Renal pelvis (tissue), 12 donors: ENCODE data around the gene APMAP. TPM values are rescaled to one million over a fixed set of nuclear protein-coding genes. Genes with fewer than 3 reads are reported as not detected.

Experiments used
- DNase-seq: peaks from one replicate; pipeline ENCODE4 v3.0.0-alpha.2; 2013
- long read RNA-seq, 16 experiments: transcript quantifications; one replicate each; lab custom pipeline, GENCODE V29; 2026
- polyA plus RNA-seq, 3 donors: library from polyadenylated mRNA; unstranded; fragments of 120-200 nt; gene quantifications; one replicate each; pipeline ENCODE4 v1.2.1, GENCODE V29; 2013; ENCODE audit not compliant: insufficient read length in 3 of 3

The APMAP gene
- 100 to 1,000 TPM in 1 of 3 donors, 10 to 100 TPM in 2; 92.8 to 100 (median 93.9) TPM for polyA plus RNA-seq
- long read RNA-seq, donor 1, transcript APMAP-201 (9 exons, 2,430 nt): major isoform, 40 of 189 reads
- long read RNA-seq, donor 1, partial matches to known transcripts: 149 of 189 reads
- long read RNA-seq, donor 1, other reads (novel, unspliced or antisense): 0 of 189 reads
- long read RNA-seq, donor 2, transcript APMAP-201 (9 exons, 2,430 nt): major isoform, 71 of 83 reads
- long read RNA-seq, donor 2, partial matches to known transcripts: 12 of 83 reads
- long read RNA-seq, donor 2, other reads (novel, unspliced or antisense): 0 of 83 reads
- long read RNA-seq, donor 3, transcript APMAP-201 (9 exons, 2,430 nt): major isoform, 30 of 177 reads
- long read RNA-seq, donor 3, partial matches to known transcripts: 147 of 177 reads
- long read RNA-seq, donor 3, other reads (novel, unspliced or antisense): 0 of 177 reads
- long read RNA-seq, donor 4, transcript APMAP-201 (9 exons, 2,430 nt): major isoform, 44 of 44 reads
- long read RNA-seq, donor 4, partial matches to known transcripts: 0 of 44 reads
- long read RNA-seq, donor 4, other reads (novel, unspliced or antisense): 0 of 44 reads
- long read RNA-seq, donor 5, transcript APMAP-201 (9 exons, 2,430 nt): major isoform, 14 of 39 reads
- long read RNA-seq, donor 5, partial matches to known transcripts: 25 of 39 reads
- long read RNA-seq, donor 5, other reads (novel, unspliced or antisense): 0 of 39 reads
- long read RNA-seq, donor 6, transcript APMAP-201 (9 exons, 2,430 nt): major isoform, 49 of 55 reads
- long read RNA-seq, donor 6, partial matches to known transcripts: 5 of 55 reads
- long read RNA-seq, donor 6, other reads (novel, unspliced or antisense): 0 of 55 reads
- long read RNA-seq, donor 7, transcript APMAP-201 (9 exons, 2,430 nt): major isoform, 51 of 51 reads
- long read RNA-seq, donor 7, partial matches to known transcripts: 0 of 51 reads
- long read RNA-seq, donor 7, other reads (novel, unspliced or antisense): 0 of 51 reads
- long read RNA-seq, donor 8, transcript APMAP-201 (9 exons, 2,430 nt): major isoform, 14 of 19 reads
- long read RNA-seq, donor 8, partial matches to known transcripts: 5 of 19 reads
- long read RNA-seq, donor 8, other reads (novel, unspliced or antisense): 0 of 19 reads
- long read RNA-seq, donor 9, transcript APMAP-201 (9 exons, 2,430 nt): major isoform, 50 of 62 reads
- long read RNA-seq, donor 9, partial matches to known transcripts: 7 of 62 reads
- long read RNA-seq, donor 9, other reads (novel, unspliced or antisense): 5 of 62 reads
- long read RNA-seq, donor 10, transcript APMAP-201 (9 exons, 2,430 nt): major isoform, 29 of 40 reads
- long read RNA-seq, donor 10, partial matches to known transcripts: 11 of 40 reads
- long read RNA-seq, donor 10, other reads (novel, unspliced or antisense): 0 of 40 reads
- long read RNA-seq, donor 11, transcript APMAP-201 (9 exons, 2,430 nt): major isoform, 23 of 86 reads
- long read RNA-seq, donor 11, partial matches to known transcripts: 63 of 86 reads
- long read RNA-seq, donor 11, other reads (novel, unspliced or antisense): 0 of 86 reads
- long read RNA-seq, donor 12, transcript APMAP-201 (9 exons, 2,430 nt): major isoform, 40 of 56 reads
- long read RNA-seq, donor 12, partial matches to known transcripts: 16 of 56 reads
- long read RNA-seq, donor 12, other reads (novel, unspliced or antisense): 0 of 56 reads
- long read RNA-seq, donor 13, transcript APMAP-201 (9 exons, 2,430 nt): major isoform, 16 of 16 reads
- long read RNA-seq, donor 13, partial matches to known transcripts: 0 of 16 reads
- long read RNA-seq, donor 13, other reads (novel, unspliced or antisense): 0 of 16 reads
- long read RNA-seq, donor 14, transcript APMAP-201 (9 exons, 2,430 nt): major isoform, 38 of 49 reads
- long read RNA-seq, donor 14, partial matches to known transcripts: 11 of 49 reads
- long read RNA-seq, donor 14, other reads (novel, unspliced or antisense): 0 of 49 reads
- long read RNA-seq, donor 15, transcript APMAP-201 (9 exons, 2,430 nt): major isoform, 63 of 63 reads
- long read RNA-seq, donor 15, partial matches to known transcripts: 0 of 63 reads
- long read RNA-seq, donor 15, other reads (novel, unspliced or antisense): 0 of 63 reads
- long read RNA-seq, donor 16, transcript APMAP-201 (9 exons, 2,430 nt): major isoform, 43 of 59 reads
- long read RNA-seq, donor 16, partial matches to known transcripts: 16 of 59 reads
- long read RNA-seq, donor 16, other reads (novel, unspliced or antisense): 0 of 59 reads

GRCh38 chr20:24992487-24993205 is at the start of gene APMAP:
APMAP (minus strand) TSS chr20:24992751; CDS start chr20:24992688, 63 bp downstream.
- DNase-seq: peak; percentile 95

DNA sequence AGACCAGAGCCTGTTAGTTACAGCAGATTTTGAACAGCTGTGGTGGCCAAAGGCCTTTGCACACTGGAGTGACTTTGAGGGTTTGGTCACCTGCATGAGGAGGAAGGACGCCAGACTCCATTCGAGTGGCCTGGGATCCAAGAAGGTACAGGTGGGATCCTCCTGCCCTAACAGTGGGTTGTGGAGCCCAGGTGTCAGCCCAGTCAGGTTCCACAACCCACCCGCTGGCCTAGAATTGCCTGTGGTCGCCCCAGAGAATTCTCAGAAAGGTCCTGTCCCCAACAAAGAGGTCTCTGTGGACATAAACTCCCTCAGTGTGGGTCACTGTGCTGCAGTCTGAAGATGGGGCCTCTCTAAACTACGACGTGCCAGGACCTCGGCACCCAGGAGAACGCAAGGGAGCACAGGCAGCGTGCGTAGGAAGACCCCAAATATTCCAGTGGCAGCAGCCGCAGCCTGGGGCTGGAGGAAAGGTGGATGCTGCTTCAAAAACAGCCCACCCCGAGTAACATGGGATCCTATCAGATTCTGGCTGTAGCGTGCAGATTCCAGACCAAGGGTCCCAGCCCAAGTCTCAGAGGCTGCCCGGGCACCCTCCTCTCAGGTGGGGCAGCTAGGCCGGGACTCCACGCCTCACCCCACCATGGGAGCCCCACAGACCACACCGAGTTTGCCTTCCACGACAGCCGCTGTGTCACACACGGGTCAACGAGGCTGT is 49.4 kb upstream of the APMAP start:
- DNase-seq: no peak

GRCh38 chr20:25040438-25040831 is 47.9 kb upstream of the APMAP start:
- no peak for DNase-seq

GRCh38 chr20:25039697-25040437 is 47.3 kb upstream of the APMAP start:
- no peak for DNase-seq

DNA sequence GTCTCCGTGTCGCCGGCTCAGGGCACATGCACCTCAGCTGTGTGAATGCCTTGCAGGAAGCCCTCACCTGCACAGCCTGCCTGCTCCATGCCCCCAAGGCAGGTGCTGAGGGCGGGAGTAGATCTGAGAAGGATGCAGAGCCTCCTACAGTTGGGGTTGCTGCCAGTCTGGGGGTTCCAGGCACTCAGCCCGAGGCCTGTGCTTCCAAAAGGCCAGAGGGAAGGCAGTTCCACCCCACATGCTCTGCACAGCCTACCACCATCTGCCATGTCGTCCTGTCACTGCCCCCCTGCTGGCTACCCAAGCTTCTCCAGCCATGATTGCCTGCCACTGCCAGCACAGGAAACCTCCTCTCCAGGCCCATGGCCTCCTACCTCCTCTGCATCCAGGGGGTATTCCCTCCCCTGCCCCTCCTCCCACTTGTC is 46.1 kb upstream of the APMAP start:
- no peak for DNase-seq

DNA sequence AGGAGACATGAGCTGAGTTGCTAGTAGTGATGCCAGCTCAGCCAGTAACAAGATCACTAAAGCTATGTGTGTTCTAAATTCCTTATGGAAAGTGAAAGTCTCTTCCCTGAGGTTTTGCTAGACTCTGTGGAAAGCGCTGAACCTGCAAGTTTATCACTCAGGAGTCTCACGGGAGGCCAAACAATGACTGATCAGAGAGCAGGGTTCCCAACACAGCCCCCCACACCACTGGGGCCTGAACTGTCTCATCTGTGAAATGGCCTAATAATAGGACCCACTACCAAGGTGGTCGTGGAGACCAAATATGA is 45.5 kb upstream of the APMAP start:
- DNase-seq: no peak

DNA sequence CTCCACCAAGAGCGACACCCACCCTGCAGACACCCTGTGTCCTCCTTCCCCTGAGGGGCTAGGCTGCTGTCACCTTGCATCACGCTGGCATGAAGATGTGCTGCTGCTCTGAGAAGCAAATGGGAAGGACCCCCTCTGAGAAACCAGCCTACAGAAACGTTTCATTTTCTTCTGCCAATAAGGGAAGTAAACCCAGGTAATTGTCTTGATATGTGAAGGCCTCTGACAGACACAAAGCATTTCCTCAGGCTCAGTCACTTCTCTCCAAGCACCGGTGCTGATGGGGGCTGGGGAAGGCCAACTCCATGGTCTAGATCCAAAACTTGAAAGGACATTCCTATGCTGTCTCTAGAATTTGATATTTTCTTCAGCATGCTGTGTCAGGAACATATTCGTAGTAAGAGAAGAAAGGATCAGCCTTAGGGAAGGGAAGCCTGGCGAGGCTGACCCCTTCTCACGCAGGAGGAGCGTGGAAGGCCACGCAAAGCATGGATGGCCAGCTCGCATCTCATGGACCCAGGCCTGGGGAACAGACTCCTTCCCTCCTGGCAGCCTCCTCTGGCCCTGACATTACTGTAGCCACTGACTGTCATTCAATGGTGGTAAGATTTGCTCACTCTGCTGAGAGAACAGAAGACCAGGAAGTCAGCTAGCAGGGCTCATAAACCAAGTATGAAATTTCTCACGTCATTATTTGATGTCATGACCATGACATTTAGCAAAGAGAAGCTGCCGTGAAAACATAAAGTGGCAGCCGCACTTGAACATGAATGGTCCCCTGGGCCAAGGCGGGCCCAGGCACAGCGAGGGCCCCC is 44.9 kb upstream of the APMAP start:
- no peak for DNase-seq

- DNase-seq: no peak
Observed at GRCh38 chr20:25036331-25036936, 43.9 kb upstream of the APMAP start.

GRCh38 chr20:25035921-25036320 is 43.4 kb upstream of the APMAP start:
- no peak for DNase-seq

DNA sequence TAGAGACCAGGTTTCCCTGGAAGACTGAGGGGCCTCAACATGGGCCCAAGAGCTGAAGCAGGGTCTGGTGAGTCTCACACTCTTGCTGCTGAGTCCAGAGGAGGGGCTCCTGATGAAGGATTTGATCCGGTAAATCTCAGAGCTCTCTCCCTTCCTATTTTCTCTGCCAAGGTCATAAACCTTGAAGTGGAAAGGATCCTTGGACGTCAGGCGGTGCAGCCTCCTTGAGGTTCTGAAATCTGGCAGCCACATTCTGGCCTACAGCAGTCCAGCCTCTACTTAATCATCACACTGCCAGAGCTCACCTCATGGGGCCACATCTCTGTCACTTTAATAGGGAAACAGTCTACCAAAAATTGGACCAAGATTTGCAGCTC is 41.4 kb upstream of the APMAP start:
- no peak for DNase-seq

- DNase-seq: no peak
Observed at GRCh38 chr20:25033265-25033923, 40.8 kb upstream of the APMAP start.

DNA sequence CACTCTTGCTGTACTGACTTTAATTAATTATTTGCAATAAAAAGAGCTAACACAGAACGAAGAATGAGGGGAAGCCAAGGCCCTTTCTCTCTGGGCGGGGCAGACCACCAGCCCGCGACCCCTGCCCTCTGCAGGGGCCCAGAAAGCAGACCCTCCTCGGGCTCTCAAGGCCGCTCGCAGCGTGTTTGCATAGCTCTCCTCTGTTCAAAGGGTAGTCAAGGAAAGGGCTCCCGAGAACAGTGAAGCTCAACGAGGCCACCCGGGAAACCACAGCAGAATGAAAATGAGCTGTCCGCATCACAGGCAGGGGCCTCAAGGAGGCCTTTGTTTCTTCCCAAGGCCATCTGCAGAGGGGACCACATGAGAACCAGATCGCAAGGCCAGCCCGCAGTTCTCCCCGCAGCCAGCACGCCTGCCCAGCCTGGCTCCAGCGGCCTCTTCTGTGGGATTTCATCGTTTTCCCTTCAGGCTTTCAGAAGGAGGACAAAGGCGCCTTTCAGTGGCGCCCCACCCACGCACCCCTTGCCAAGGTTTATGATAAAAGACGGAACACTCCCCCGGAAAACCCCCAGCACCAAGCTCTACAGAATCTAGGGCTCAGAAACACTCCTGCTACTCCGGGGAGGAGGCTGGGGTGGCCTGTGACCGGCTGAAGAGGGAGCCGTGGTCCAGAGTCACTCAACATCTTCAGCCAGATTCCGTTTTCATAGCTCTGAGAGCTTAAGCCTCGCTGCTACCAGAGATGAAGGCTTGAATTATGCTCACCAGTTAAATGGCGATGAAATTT is 40.1 kb upstream of the APMAP start:
- DNase-seq: no peak

GRCh38 chr20:25032065-25032477 is 39.5 kb upstream of the APMAP start:
- no peak for DNase-seq

GRCh38 chr20:25031241-25031640 is 38.7 kb upstream of the APMAP start:
- no peak for DNase-seq

GRCh38 chr20:25030649-25031207 is 38.2 kb upstream of the APMAP start:
- DNase-seq: no peak
